Hepatocyte (in vitro differentiated cells): ENCODE results near the gene SMARCD3.

Experiments
- EZH2 ChIP-seq: fragments of 200-600 bp; sonication (generic); IDR thresholded peaks from 2 replicates; pipeline ENCODE4 v1.6.1; 2016; ENCODE audit warnings: antibody characterized with exemption, mild to moderate bottlenecking, borderline replicate concordance
- EZH2phosphoT487 ChIP-seq: fragments of 200-600 bp; sonication (generic); IDR thresholded peaks from one replicate; pipeline ENCODE4 v1.6.1; 2018; ENCODE audit warnings: antibody characterized with exemption, mild to moderate bottlenecking, low read depth, moderate library complexity; ENCODE audit not compliant: unreplicated experiment, severe bottlenecking
- TF ChIP-seq, protein P1 (sequence below): fragments of 200-600 bp; sonication (generic); IDR thresholded peaks from 2 replicates; pipeline ENCODE4 v1.5.1; 2016; ENCODE audit warnings: antibody characterized with exemption, mild to moderate bottlenecking; ENCODE audit not compliant: poor library complexity

GRCh38 chr7:151209588-151209987 lies 38.9 kb downstream of the SMARCD3 start:
- TF ChIP-seq, protein P1, sequence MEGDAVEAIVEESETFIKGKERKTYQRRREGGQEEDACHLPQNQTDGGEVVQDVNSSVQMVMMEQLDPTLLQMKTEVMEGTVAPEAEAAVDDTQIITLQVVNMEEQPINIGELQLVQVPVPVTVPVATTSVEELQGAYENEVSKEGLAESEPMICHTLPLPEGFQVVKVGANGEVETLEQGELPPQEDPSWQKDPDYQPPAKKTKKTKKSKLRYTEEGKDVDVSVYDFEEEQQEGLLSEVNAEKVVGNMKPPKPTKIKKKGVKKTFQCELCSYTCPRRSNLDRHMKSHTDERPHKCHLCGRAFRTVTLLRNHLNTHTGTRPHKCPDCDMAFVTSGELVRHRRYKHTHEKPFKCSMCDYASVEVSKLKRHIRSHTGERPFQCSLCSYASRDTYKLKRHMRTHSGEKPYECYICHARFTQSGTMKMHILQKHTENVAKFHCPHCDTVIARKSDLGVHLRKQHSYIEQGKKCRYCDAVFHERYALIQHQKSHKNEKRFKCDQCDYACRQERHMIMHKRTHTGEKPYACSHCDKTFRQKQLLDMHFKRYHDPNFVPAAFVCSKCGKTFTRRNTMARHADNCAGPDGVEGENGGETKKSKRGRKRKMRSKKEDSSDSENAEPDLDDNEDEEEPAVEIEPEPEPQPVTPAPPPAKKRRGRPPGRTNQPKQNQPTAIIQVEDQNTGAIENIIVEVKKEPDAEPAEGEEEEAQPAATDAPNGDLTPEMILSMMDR = no peak
- TF ChIP-seq EZH2 (no peak), EZH2phosphoT487 (no peak)
